GM23338 (cell line): ENCODE results near the gene MAGOH. TPM values are rescaled to one million over a fixed set of nuclear protein-coding genes. Genes with fewer than 3 reads are reported as not detected.

Source experiments
- ATAC-seq: fragments of 200-7000 bp; cut with Tn5 transposase; 3 replicates; pipeline ENCODE4 v1.9.1; 2020
- DNase-seq: peaks from one replicate; pipeline ENCODE4 v3.0.0-alpha.2; 2015; ENCODE audit warnings: low spot score
- H2AFZ ChIP-seq: fragments of 200-600 bp; sonication (generic); 2 replicates; pipeline ENCODE4 v1.8.0; 2016; ENCODE audit warnings: antibody characterized with exemption, mild to moderate bottlenecking, moderate library complexity
- H3F3A ChIP-seq: fragments of 200-600 bp; sonication (generic); replicated peaks from 2 replicates; pipeline ENCODE4 v1.8.0; 2017; ENCODE audit warnings: antibody characterized with exemption, mixed run types, low read depth
- H3K27ac ChIP-seq: fragments of 200-600 bp; sonication (generic); 2 replicates; pipeline ENCODE4 v1.6.1; 2016; ENCODE audit warnings: low read depth
- H3K27me3 ChIP-seq: fragments of 200-600 bp; sonication (generic); 2 replicates; pipeline ENCODE4 v1.8.0; 2016; ENCODE audit warnings: mild to moderate bottlenecking, mixed run types, moderate library complexity; ENCODE audit not compliant: insufficient read depth
- H3K36me3 ChIP-seq: fragments of 200-600 bp; sonication (generic); 2 replicates; pipeline ENCODE4 v1.8.0; 2016; ENCODE audit warnings: mild to moderate bottlenecking; ENCODE audit not compliant: insufficient read depth
- H3K4me1 ChIP-seq: fragments of 200-600 bp; sonication (generic); 2 replicates; pipeline ENCODE4 v1.8.0; 2016; ENCODE audit warnings: mild to moderate bottlenecking, moderate library complexity; ENCODE audit not compliant: insufficient read depth
- H3K4me2 ChIP-seq: fragments of 200-600 bp; sonication (generic); 2 replicates; pipeline ENCODE4 v1.7.1; 2017; ENCODE audit warnings: mixed run types
- H3K4me3 ChIP-seq: fragments of 200-600 bp; sonication (generic); 2 replicates; pipeline ENCODE4 v1.6.1; 2016; ENCODE audit warnings: mixed run types
- H3K79me2 ChIP-seq: fragments of 200-600 bp; sonication (generic); replicated peaks from 2 replicates; pipeline ENCODE4 v1.8.0; 2017; ENCODE audit warnings: mild to moderate bottlenecking; ENCODE audit not compliant: insufficient read depth
- H3K9me2 ChIP-seq: fragments of 200-600 bp; sonication (generic); 2 replicates; pipeline ENCODE4 v1.8.0; 2017; ENCODE audit not compliant: insufficient read depth
- H4K20me1 ChIP-seq: fragments of 200-600 bp; sonication (generic); replicated peaks from 2 replicates; pipeline ENCODE4 v1.8.0; 2017; ENCODE audit warnings: mild to moderate bottlenecking; ENCODE audit not compliant: insufficient read depth
- H3K27ac Mint-ChIP-seq: 2 replicates; pipeline ENCODE4 v1.8.0; 2020; ENCODE audit warnings: inconsistent platforms, mild to moderate bottlenecking, moderate library complexity, mixed read lengths
- H3K27me3 Mint-ChIP-seq: 3 replicates; pipeline ENCODE4 v1.8.0; 2022; ENCODE audit warnings: low read depth, mild to moderate bottlenecking, moderate library complexity, mixed read lengths, inconsistent platforms; ENCODE audit not compliant: insufficient read depth, poor library complexity
- H3K36me3 Mint-ChIP-seq: 3 replicates; pipeline ENCODE4 v1.8.0; 2021; ENCODE audit warnings: low read depth, mild to moderate bottlenecking, inconsistent platforms, moderate library complexity, mixed read lengths
- H3K4me1 Mint-ChIP-seq: 3 replicates; pipeline ENCODE4 v1.8.0; 2020; ENCODE audit warnings: mild to moderate bottlenecking, inconsistent platforms, mixed read lengths
- H3K4me3 Mint-ChIP-seq: 3 replicates; pipeline ENCODE4 v1.8.0; 2021; ENCODE audit warnings: moderate library complexity, mild to moderate bottlenecking, inconsistent platforms, mixed read lengths
- H3K9me3 Mint-ChIP-seq: 3 replicates; pipeline ENCODE4 v1.8.0; 2020; ENCODE audit warnings: moderate library complexity, mild to moderate bottlenecking, inconsistent platforms, mixed read lengths
- CTCF ChIP-seq, 2 experiments: fragments of 200-600 bp in 1 of 2; sonication (generic) in 1 of 2; conservative IDR thresholded peaks; 2 replicates each; pipeline versions ENCODE4 v1.5.1 to v1.6.1; 2016 to 2017; ENCODE audit warnings: antibody characterized with exemption in 2 of 2, low read depth in 2 of 2, mild to moderate bottlenecking in 2 of 2, moderate library complexity in 1 of 2
- ETS1 ChIP-seq: IDR thresholded peaks from 2 replicates; pipeline ENCODE4 v1.6.1; 2016; ENCODE audit warnings: antibody characterized with exemption
- EZH2 ChIP-seq: fragments of 200-600 bp; sonication (generic); IDR thresholded peaks from one replicate; pipeline ENCODE4 v1.8.0; 2017; ENCODE audit warnings: antibody characterized with exemption, mild to moderate bottlenecking, low read depth; ENCODE audit not compliant: unreplicated experiment
- EZH2phosphoT487 ChIP-seq: fragments of 200-600 bp; sonication (generic); IDR thresholded peaks from one replicate; pipeline ENCODE4 v1.8.1; 2018; ENCODE audit warnings: antibody characterized with exemption; ENCODE audit not compliant: unreplicated experiment
- NANOG ChIP-seq: IDR thresholded peaks from 2 replicates; pipeline ENCODE4 v1.6.1; 2016; ENCODE audit warnings: antibody characterized with exemption, borderline replicate concordance
- POLR2AphosphoS5 ChIP-seq: IDR thresholded peaks from 2 replicates; pipeline ENCODE4 v1.6.1; 2016; ENCODE audit warnings: antibody characterized with exemption, low read depth
- REST ChIP-seq: IDR thresholded peaks from one replicate; pipeline ENCODE4 v1.6.1; 2018; ENCODE audit warnings: antibody characterized with exemption; ENCODE audit not compliant: unreplicated experiment
- STAT1 ChIP-seq: IDR thresholded peaks from one replicate; pipeline ENCODE4 v1.6.1; 2016; ENCODE audit warnings: antibody characterized with exemption; ENCODE audit not compliant: unreplicated experiment
- ZNF114 ChIP-seq: fragments of 250-450 bp; sonication (Bioruptor Pico); IDR thresholded peaks from 2 replicates; pipeline ENCODE4 v1.5.0; 2020; ENCODE audit warnings: mild to moderate bottlenecking, moderate library complexity
- ZNF462 ChIP-seq: fragments of 250-450 bp; sonication (Bioruptor Pico); IDR thresholded peaks from 2 replicates; pipeline ENCODE4 v1.5.0; 2020; ENCODE audit warnings: mild to moderate bottlenecking, moderate library complexity
- polyA plus RNA-seq: library from polyadenylated mRNA; unstranded; fragments of >200 nt; fragmentation: Nextera tagmentation; extraction: Ambion mirVana; gene quantifications from 2 replicates; pipeline ENCODE4 v1.2.1, GENCODE V29; 2016
- total RNA-seq: library from RNA; depleted of rRNA; stranded (reverse); fragments of >200 nt; shearing (Covaris generic); gene quantifications from 2 replicates; pipeline ENCODE4 v1.2.3, GENCODE V29; 2014

The MAGOH gene
- total and polyA plus RNA-seq, 2 experiments from 2014 or later: 79.3 to 185 TPM

- H3F3A ChIP-seq: no peaks in the 10 kb centered on the region; the same call in 1 of the 2 replicates
- no peak overlapping the region for H3K27ac ChIP-seq
- TF ChIP-seq POLR2AphosphoS5: no peak
- no peak for TF ChIP-seq REST
- no peak for TF ChIP-seq NANOG
- no peak for TF ChIP-seq CTCF (conservative IDR thresholded peaks at IDR 0.05; ENCODE audit: low read depth in 2 of 2)
- TF ChIP-seq STAT1: no peak
- TF ChIP-seq EZH2: no peak
- no peak for TF ChIP-seq ETS1
- no peak for TF ChIP-seq EZH2phosphoT487
- TF ChIP-seq ZNF462: no peak
- no peak for TF ChIP-seq ZNF114 (CRISPR knock-in tag)
- H3K9me2 ChIP-seq: no peaks in the 10 kb centered on the region
- H3K4me2 ChIP-seq: no peak overlapping the region
- Mint-ChIP-seq H3K27ac (no peak overlapping the region), H3K4me3 (no peak overlapping the region), H3K36me3 (peaks cover 83% of the 10 kb centered on the region), H3K27me3 (peaks cover 3% of the 10 kb centered on the region), H3K4me1 (no peaks in the 10 kb centered on the region), H3K9me3 (peaks cover 16% of the 10 kb centered on the region)
- H2AFZ ChIP-seq: no peak overlapping the region
- H3K36me3 ChIP-seq: peaks cover 45% of the 10 kb centered on the region
- H3K4me3 ChIP-seq: no peak overlapping the region
- H4K20me1 ChIP-seq: no peaks in the 10 kb centered on the region; the same call in 1 of the 2 replicates
- no peaks in the 10 kb centered on the region for H3K79me2 ChIP-seq
- H3K27me3 ChIP-seq: no peaks in the 10 kb centered on the region
- no peak for DNase-seq
- no peak for ATAC-seq
- no peaks in the 10 kb centered on the region for H3K4me1 ChIP-seq
Measured at GRCh38 chr1:53210954-53211353, 27.4 kb downstream of the MAGOH start.
